OCI-LY7 (cell line): Measurements from ENCODE around the gene CEP78. TPM values are rescaled to one million over a fixed set of nuclear protein-coding genes. Genes with fewer than 3 reads are reported as not detected.

Experiments
- BruUV-seq: library from RNA; stranded (reverse); fragments of 400-500 nt; replicated peaks from 2 replicates; lab custom pipeline; 2021; lab: Mats Ljungman, UMichigan
- CTCF ChIA-PET: fragments of 300-600 bp; sonication (Branson Sonifier 250); formaldehyde crosslinking; loops from one replicate; lab custom pipeline; 2022; ENCODE audit warnings: antibody characterized with exemption; ENCODE audit not compliant: unreplicated experiment; lab: Charles Lee
- POLR2A ChIA-PET: fragments of 300-600 bp; sonication (Branson Sonifier 250); formaldehyde crosslinking; loops from one replicate; lab custom pipeline; 2022; ENCODE audit warnings: antibody characterized with exemption; lab: Charles Lee
- DNase-seq: peaks from one replicate; pipeline ENCODE4 v3.0.0-alpha.2; 2015; ENCODE audit warnings: low spot score
- H2AFZ ChIP-seq: fragments of 200-600 bp; sonication (generic), shearing (Covaris generic); 2 replicates; pipeline ENCODE4 v1.6.1; 2014; ENCODE audit warnings: mild to moderate bottlenecking, antibody characterized with exemption, low read length, moderate library complexity
- H3K27ac ChIP-seq: fragments of 200-600 bp; sonication (generic); 2 replicates; pipeline ENCODE4 v1.5.1; 2014; ENCODE audit warnings: mixed run types, low read depth, mild to moderate bottlenecking, moderate library complexity, low read length, inconsistent platforms; ENCODE audit not compliant: poor library complexity, severe bottlenecking
- H3K36me3 ChIP-seq: fragments of 200-600 bp; sonication (generic); 2 replicates; pipeline ENCODE4 v1.6.1; 2014; ENCODE audit warnings: mild to moderate bottlenecking, antibody characterized with exemption, low read length, moderate library complexity, mixed read lengths; ENCODE audit not compliant: insufficient read depth
- H3K4me1 ChIP-seq: fragments of 200-600 bp; sonication (generic); 2 replicates; pipeline ENCODE4 v1.5.1; 2014; ENCODE audit warnings: mild to moderate bottlenecking, low read length; ENCODE audit not compliant: insufficient read depth, poor library complexity, severe bottlenecking
- H3K4me2 ChIP-seq: fragments of 200-600 bp; sonication (generic); 2 replicates; pipeline ENCODE4 v1.6.1; 2014; ENCODE audit warnings: mild to moderate bottlenecking, low read length
- H3K4me3 ChIP-seq: fragments of 200-600 bp; sonication (generic); 2 replicates; pipeline ENCODE4 v1.5.1; 2014; ENCODE audit warnings: mild to moderate bottlenecking, low read depth, low read length; ENCODE audit not compliant: poor library complexity, severe bottlenecking
- H3K79me2 ChIP-seq: fragments of 200-600 bp; sonication (generic); 2 replicates; pipeline ENCODE4 v1.6.1; 2016; ENCODE audit warnings: low read depth, mild to moderate bottlenecking, low read length, moderate library complexity, mixed read lengths; ENCODE audit not compliant: insufficient read depth
- H3K9me2 ChIP-seq: fragments of 200-600 bp; sonication (generic); 2 replicates; pipeline ENCODE4 v1.6.1; 2016; ENCODE audit warnings: mild to moderate bottlenecking, low read length, mixed read lengths; ENCODE audit not compliant: insufficient read depth
- H3K9me3 ChIP-seq: fragments of 200-600 bp; sonication (generic); 2 replicates; pipeline ENCODE4 v1.6.1; 2014; ENCODE audit warnings: mild to moderate bottlenecking, mixed run types, low read length, mixed read lengths
- H4K20me1 ChIP-seq: fragments of 200-600 bp; sonication (generic); 2 replicates; pipeline ENCODE4 v1.6.1; 2014; ENCODE audit warnings: mild to moderate bottlenecking, antibody characterized with exemption, low read length, moderate library complexity, mixed read lengths; ENCODE audit not compliant: insufficient read depth
- EZH2phosphoT487 ChIP-seq: fragments of 200-600 bp; sonication (generic); IDR thresholded peaks from 2 replicates; pipeline ENCODE4 v1.6.1; 2018; ENCODE audit warnings: low read depth, borderline replicate concordance, mild to moderate bottlenecking, mixed run types, antibody characterized with exemption, low read length, moderate library complexity, mixed read lengths
- intact Hi-C: fragments of 100-400 bp; cut with micrococcal nuclease; formaldehyde crosslinking; loops from one replicate; pipeline ENCODE4 v1.10.0; 2022; ENCODE audit not compliant: unreplicated experiment
- small RNA-seq: library from RNA; depleted of rRNA; stranded (forward); fragments of <200 nt; gene quantifications from one replicate; pipeline ENCODE3, GENCODE V24; 2014
- total RNA-seq, 2 experiments: library from RNA; depleted of rRNA in 1 of 2; stranded (reverse); fragments of >200 nt in 1 of 2; shearing (Covaris generic) in 1 of 2; gene quantifications; 2 replicates each; pipeline ENCODE4 v1.2.3, GENCODE V29; 2014 to 2022
- TF ChIP-seq, protein P1 (sequence below): fragments of 200-600 bp; sonication (generic); conservative IDR thresholded peaks from 2 replicates; pipeline ENCODE4 v1.5.1; 2014; ENCODE audit warnings: mild to moderate bottlenecking, antibody characterized with exemption, low read length, moderate library complexity, mixed read lengths

The CEP78 gene
- total RNA-seq, 2 experiments from 2014 or later: 49.5 to 59.3 TPM

DNA sequence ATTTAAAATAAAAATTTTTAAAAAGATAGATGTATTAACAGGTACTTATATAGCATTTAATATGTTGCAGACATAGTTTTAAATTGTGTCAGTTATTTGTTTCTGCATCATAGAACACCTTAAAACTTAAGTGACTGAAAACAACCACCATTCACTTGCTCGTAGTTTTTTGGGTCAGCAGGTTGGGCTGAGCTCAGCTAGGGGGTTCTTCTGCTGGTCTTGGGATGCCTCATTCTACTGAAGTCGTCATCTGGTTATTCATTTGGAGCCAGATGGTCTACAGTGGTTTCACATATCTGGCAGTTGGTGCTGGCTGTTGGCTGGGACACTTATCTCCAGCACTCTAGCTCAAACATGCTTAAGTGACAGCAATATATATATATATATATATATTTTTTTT lies 90.7 kb downstream of the CEP78 start:
- no TSS peak for BruUV-seq
- H4K20me1 ChIP-seq: no peaks in the 10 kb centered on the region

More for the DNA sequence above, 90.7 kb downstream of the CEP78 start:
- no peak for DNase-seq
- H3K79me2 ChIP-seq: no peaks in the 10 kb centered on the region
- intact Hi-C loops: no loop called here
- CTCF ChIA-PET: no interaction called here
- TF ChIP-seq, protein P1, sequence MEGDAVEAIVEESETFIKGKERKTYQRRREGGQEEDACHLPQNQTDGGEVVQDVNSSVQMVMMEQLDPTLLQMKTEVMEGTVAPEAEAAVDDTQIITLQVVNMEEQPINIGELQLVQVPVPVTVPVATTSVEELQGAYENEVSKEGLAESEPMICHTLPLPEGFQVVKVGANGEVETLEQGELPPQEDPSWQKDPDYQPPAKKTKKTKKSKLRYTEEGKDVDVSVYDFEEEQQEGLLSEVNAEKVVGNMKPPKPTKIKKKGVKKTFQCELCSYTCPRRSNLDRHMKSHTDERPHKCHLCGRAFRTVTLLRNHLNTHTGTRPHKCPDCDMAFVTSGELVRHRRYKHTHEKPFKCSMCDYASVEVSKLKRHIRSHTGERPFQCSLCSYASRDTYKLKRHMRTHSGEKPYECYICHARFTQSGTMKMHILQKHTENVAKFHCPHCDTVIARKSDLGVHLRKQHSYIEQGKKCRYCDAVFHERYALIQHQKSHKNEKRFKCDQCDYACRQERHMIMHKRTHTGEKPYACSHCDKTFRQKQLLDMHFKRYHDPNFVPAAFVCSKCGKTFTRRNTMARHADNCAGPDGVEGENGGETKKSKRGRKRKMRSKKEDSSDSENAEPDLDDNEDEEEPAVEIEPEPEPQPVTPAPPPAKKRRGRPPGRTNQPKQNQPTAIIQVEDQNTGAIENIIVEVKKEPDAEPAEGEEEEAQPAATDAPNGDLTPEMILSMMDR: no peak
- TF ChIP-seq EZH2phosphoT487: no peak
- H3K36me3 ChIP-seq: peaks cover 90% of the 10 kb centered on the region
- H3K9me3 ChIP-seq: no peaks in the 10 kb centered on the region
- no peaks in the 10 kb centered on the region for H3K4me1 ChIP-seq
- no peak overlapping the region for H3K4me2 ChIP-seq
- H3K27ac ChIP-seq: no peak overlapping the region
- H3K4me3 ChIP-seq: no peak overlapping the region
- no peak overlapping the region for H2AFZ ChIP-seq
- no peaks in the 10 kb centered on the region for H3K9me2 ChIP-seq
- POLR2A ChIA-PET: interaction anchor here (0.8 kb wide), 1 partner anchor 36 kb away, joined by 3 read pairs; no protein-coding TSS in a partner anchor

Small RNAs within 50 kb of the gene (small RNA-seq; reads per million reads assigned to genes)
- gene AL353705.4: not detected

Other genes starting within 250 kb of the CEP78 start
- not detected in 2 replicates for gene GNAQ, start 204.3 kb upstream of the CEP78 start, total RNA-seq (2014; rRNA removed; shearing (Covaris generic))
- gene GNAQ, start 204.3 kb upstream of the CEP78 start, total RNA-seq (2022): not detected in 2 replicates
- gene PSAT1, start 61.0 kb downstream of the CEP78 start, total RNA-seq (2014; rRNA removed; shearing (Covaris generic)): 116 and 125 TPM in 2 replicates
- 268 and 278 TPM in 2 replicates for gene PSAT1, start 61.0 kb downstream of the CEP78 start, total RNA-seq (2022)